PC-9 (cell line): ENCODE data around the gene FGF22. TPM values are rescaled to one million over a fixed set of nuclear protein-coding genes. Genes with fewer than 3 reads are reported as not detected.

Experiments
- BruUV-seq: library from RNA; stranded (reverse); fragments of 400-500 nt; replicated peaks from 2 replicates; lab custom pipeline; 2021; lab: Mats Ljungman, UMichigan
- CTCF ChIA-PET: fragments of 300-600 bp; sonication (Branson Sonifier 250); formaldehyde crosslinking; loops from one replicate; lab custom pipeline; 2022; ENCODE audit warnings: antibody characterized with exemption; lab: Charles Lee
- POLR2A ChIA-PET: fragments of 300-600 bp; sonication (Branson Sonifier 250); formaldehyde crosslinking; loops from one replicate; lab custom pipeline; 2022; ENCODE audit warnings: antibody characterized with exemption; ENCODE audit not compliant: unreplicated experiment; lab: Charles Lee
- DNase-seq, 2 experiments: peaks; one replicate each; pipeline versions ENCODE4 v3.0.0 to v3.0.0-alpha.2; 2015 to 2022; ENCODE audit warnings: mixed read lengths in 1 of 2
- H2AFZ ChIP-seq: fragments of 200-600 bp; sonication (generic); 2 replicates; pipeline ENCODE4 v1.8.1; 2017; ENCODE audit warnings: antibody characterized with exemption
- H3F3A ChIP-seq: fragments of 200-600 bp; sonication (generic); 2 replicates; pipeline ENCODE4 v1.8.1; 2017; ENCODE audit warnings: antibody characterized with exemption, mild to moderate bottlenecking, low read depth; ENCODE audit not compliant: insufficient read depth
- H3K27ac ChIP-seq: fragments of 200-600 bp; sonication (generic); 2 replicates; pipeline ENCODE4 v1.6.1; 2016; ENCODE audit warnings: mixed run types
- H3K27me3 ChIP-seq: fragments of 200-600 bp; sonication (generic); 2 replicates; pipeline ENCODE4 v1.6.1; 2016; ENCODE audit warnings: low read depth, mixed run types; ENCODE audit not compliant: insufficient read depth
- H3K36me3 ChIP-seq: fragments of 200-600 bp; sonication (generic); 2 replicates; pipeline ENCODE4 v1.6.1; 2016; ENCODE audit warnings: low read depth, mixed run types
- H3K4me1 ChIP-seq: fragments of 200-600 bp; sonication (generic); replicated peaks from 2 replicates; pipeline ENCODE4 v1.6.1; 2016; ENCODE audit warnings: mixed run types; ENCODE audit not compliant: insufficient read depth
- H3K4me2 ChIP-seq: fragments of 200-600 bp; sonication (generic); 2 replicates; pipeline ENCODE4 v1.6.1; 2017; ENCODE audit warnings: mixed run types
- H3K4me3 ChIP-seq: fragments of 200-600 bp; sonication (generic); 2 replicates; pipeline ENCODE4 v1.6.1; 2016; ENCODE audit warnings: mixed run types
- H3K79me2 ChIP-seq: fragments of 200-600 bp; sonication (generic); 2 replicates; pipeline ENCODE4 v1.6.1; 2017; ENCODE audit warnings: low read depth, mixed run types
- H3K9me2 ChIP-seq: fragments of 200-600 bp; sonication (generic); 2 replicates; pipeline ENCODE4 v1.8.1; 2017; ENCODE audit warnings: mild to moderate bottlenecking; ENCODE audit not compliant: insufficient read depth
- H3K9me3 ChIP-seq: fragments of 200-600 bp; sonication (generic); 2 replicates; pipeline ENCODE4 v1.8.1; 2016; ENCODE audit warnings: low read depth; ENCODE audit not compliant: insufficient read depth
- H4K20me1 ChIP-seq: fragments of 200-600 bp; sonication (generic); 2 replicates; pipeline ENCODE4 v1.8.1; 2017; ENCODE audit not compliant: insufficient read depth
- CTCF ChIP-seq: fragments of 200-600 bp; sonication (generic); conservative IDR thresholded peaks from 2 replicates; pipeline ENCODE4 v1.6.1; 2017; ENCODE audit warnings: mixed run types, antibody characterized with exemption, mild to moderate bottlenecking, moderate library complexity
- EZH2 ChIP-seq: fragments of 200-600 bp; sonication (generic); IDR thresholded peaks from 2 replicates; pipeline ENCODE4 v1.8.0; 2017; ENCODE audit warnings: antibody characterized with exemption, low read depth
- intact Hi-C: fragments of 100-400 bp; cut with micrococcal nuclease; formaldehyde crosslinking; loops from one replicate; pipeline ENCODE4 v1.10.0; 2022; ENCODE audit not compliant: unreplicated experiment
- total RNA-seq: library from RNA; stranded (reverse); gene quantifications from 2 replicates; pipeline ENCODE4 v1.2.3, GENCODE V29; 2021

The FGF22 gene
- total RNA-seq, 1 experiment from 2014 or later: not detected

GRCh38 chr19:593505-593904 is 46.2 kb upstream of the FGF22 start:
- Histone ChIP-seq H3K79me2 (no peaks in the 10 kb centered on the region), H2AFZ (no peak overlapping the region), H3K4me1 (peaks cover 8% of the 10 kb centered on the region; the same call in 1 of the 2 replicates), H3K4me3 (no peak overlapping the region), H4K20me1 (peaks cover 6% of the 10 kb centered on the region), H3K4me2 (no peak overlapping the region), H3K9me2 (no peaks in the 10 kb centered on the region), H3F3A (peaks cover 9% of the 10 kb centered on the region; the same call in 1 of the 2 replicates), H3K27me3 (peaks cover 31% of the 10 kb centered on the region), H3K27ac (no peak overlapping the region), H3K9me3 (no peaks in the 10 kb centered on the region), H3K36me3 (no peaks in the 10 kb centered on the region)
- POLR2A ChIA-PET: no interaction called here
- CTCF ChIA-PET: no interaction called here
- intact Hi-C loops: no loop called here
- DNase-seq: no peak
- BruUV-seq: no TSS peak
- TF ChIP-seq CTCF (no peak), EZH2 (no peak)

GRCh38 chr19:594265-594870 is 45.3 kb upstream of the FGF22 start:
- Histone ChIP-seq H3K27me3 (peaks cover 22% of the 10 kb centered on the region), H3F3A (no peaks in the 10 kb centered on the region; the same call in 1 of the 2 replicates), H3K9me3 (no peaks in the 10 kb centered on the region), H4K20me1 (peaks cover 6% of the 10 kb centered on the region; the same call in 1 of the 2 replicates), H2AFZ (no peak overlapping the region), H3K4me2 (no peak overlapping the region), H3K4me1 (0 out of 2 replicates have a peak, but pooled peaks cover under 1% of the 10 kb centered on the region), H3K36me3 (no peaks in the 10 kb centered on the region), H3K4me3 (no peak overlapping the region), H3K9me2 (no peaks in the 10 kb centered on the region), H3K27ac (no peak overlapping the region), H3K79me2 (no peaks in the 10 kb centered on the region)
- intact Hi-C loops: no loop called here
- no TSS peak for BruUV-seq
- ChIA-PET POLR2A (no interaction called here), CTCF (no interaction called here)
- no peak for DNase-seq
- TF ChIP-seq EZH2 (no peak), CTCF (no peak)

DNA sequence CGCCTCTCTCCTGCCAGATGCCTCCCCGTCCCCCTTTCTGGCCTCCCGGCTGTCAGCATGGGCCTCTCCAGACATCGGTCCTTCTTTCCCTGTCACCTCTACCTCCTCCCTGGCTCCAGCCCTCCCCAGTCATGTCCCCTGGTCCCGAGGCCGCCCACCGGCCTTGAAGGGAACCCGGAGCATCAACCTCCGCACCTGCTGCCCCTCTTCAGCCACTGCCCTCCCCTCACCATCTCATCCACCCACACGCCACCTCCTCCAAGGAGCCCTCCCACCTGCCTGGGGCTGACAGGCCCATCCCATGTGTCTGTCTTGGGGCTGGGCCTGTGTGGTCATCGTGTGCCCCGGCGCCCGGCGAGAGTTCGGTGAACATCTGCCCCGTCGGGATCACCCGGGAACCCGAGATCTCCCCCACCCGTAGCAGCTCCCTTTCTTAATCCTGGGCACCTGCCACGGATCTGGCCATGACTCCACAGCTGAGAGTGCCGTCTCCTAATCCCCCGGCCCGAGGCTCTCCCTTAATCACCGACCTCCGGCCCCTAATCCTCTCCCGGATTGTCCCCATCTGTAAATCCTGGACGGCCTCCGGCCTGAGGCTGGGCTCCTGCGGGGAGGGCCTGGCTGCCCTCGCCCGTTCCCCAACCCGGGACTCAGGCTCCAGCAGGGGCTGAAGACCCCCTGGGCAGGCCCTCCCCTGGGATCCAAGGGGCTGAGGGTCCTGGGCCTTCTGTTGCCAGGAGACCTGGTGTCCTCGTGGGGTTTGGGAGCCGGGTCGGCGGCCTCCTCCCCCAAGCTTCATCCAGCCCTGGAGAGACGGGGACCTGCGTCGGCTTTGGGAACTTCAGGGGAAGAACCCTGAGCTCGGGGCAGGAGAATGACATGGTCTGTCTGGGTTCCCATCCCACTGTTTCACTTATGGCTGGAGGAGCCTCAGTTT is 44.1 kb upstream of the FGF22 start:
- Histone ChIP-seq H3K9me3 (no peaks in the 10 kb centered on the region), H3K4me2 (no peak overlapping the region), H2AFZ (no peak overlapping the region), H3K4me1 (no peaks in the 10 kb centered on the region), H3K4me3 (no peak overlapping the region), H3K9me2 (no peaks in the 10 kb centered on the region), H3F3A (no peaks in the 10 kb centered on the region), H3K79me2 (no peaks in the 10 kb centered on the region), H4K20me1 (peaks cover 6% of the 10 kb centered on the region; the same call in 1 of the 2 replicates), H3K36me3 (no peaks in the 10 kb centered on the region), H3K27me3 (peaks cover 22% of the 10 kb centered on the region), H3K27ac (no peak overlapping the region)
- ChIA-PET CTCF (no interaction called here), POLR2A (no interaction called here)
- TF ChIP-seq CTCF: no peak
- no peak for TF ChIP-seq EZH2
- intact Hi-C loops: no loop called here
- BruUV-seq: no TSS peak
- DNase-seq: no peak
